ENCODE data around the gene RBM4B.
"Not testable (repeated sequence)": the region's sequence is repeated elsewhere in the genome, so short reads cannot be mapped to it uniquely, and the experiment has no call there.

RBM4B gene

GRCh38 chr11:66677599-66678375 is at the start of gene RBM4B:
Gene RBM4B (minus strand): TSS chr11:66677887. CDS start chr11:66677079, 808 bp downstream.
- DNase-seq: peak; percentile 95 to 99 (median 97)
- intact Hi-C loops (cut with DNase I): loop anchor here (1.0 to 10.0 kb wide), 5 partner anchors 39 to 269 kb away; partner anchors contain the start of genes MRPL11, RBM14 and RBM4

GRCh38 chr11:66725647-66726046 is 48.0 kb upstream of the RBM4B start:
- intact Hi-C loops (cut with DNase I): no loop called here
- DNase-seq: peak in 2 of 10 donors; percentile 31 to 75

- DNase-seq: no peak
- intact Hi-C loops (cut with DNase I): no loop called here
Measured at GRCh38 chr11:66725114-66725513, 47.4 kb upstream of the RBM4B start.

- peak in 1 of 10 donors; percentile 17 for DNase-seq
- intact Hi-C loops (cut with DNase I): not testable (repeated sequence)
Measured at GRCh38 chr11:66724167-66724566, 46.5 kb upstream of the RBM4B start.

- peak in 1 of 10 donors; percentile 28 for DNase-seq
- intact Hi-C loops (cut with DNase I): no loop called here
Measured at GRCh38 chr11:66723693-66724092, 46.0 kb upstream of the RBM4B start.

GRCh38 chr11:66722745-66723651 is 45.3 kb upstream of the RBM4B start:
- intact Hi-C loops (cut with DNase I): no loop called here
- peak in 2 of 10 donors; percentile 24 to 49 for DNase-seq

- DNase-seq: peak in 2 of 10 donors; percentile 18 to 40
- intact Hi-C loops (cut with DNase I): no loop called here
Measured at GRCh38 chr11:66721939-66722338, 44.3 kb upstream of the RBM4B start.

- intact Hi-C loops (cut with DNase I): no loop called here
Measured at GRCh38 chr11:66720899-66721470, 43.3 kb upstream of the RBM4B start.

GRCh38 chr11:66720223-66720898 is 42.7 kb upstream of the RBM4B start:
- intact Hi-C loops (cut with DNase I): no loop called here
- DNase-seq: peak in 8 of 10 donors; percentile 63 to 96 (median 73)

More at GRCh38 chr11:66720899-66721470, 43.3 kb upstream of the RBM4B start:
- peak in 2 of 10 donors; percentile 51 to 78 for DNase-seq

GRCh38 chr11:66719111-66719872 is 41.6 kb upstream of the RBM4B start:
- peak in 2 of 10 donors; percentile 51 to 53 for DNase-seq
- intact Hi-C loops (cut with DNase I): no loop called here

GRCh38 chr11:66718320-66718971 is 40.8 kb upstream of the RBM4B start:
- DNase-seq: peak in 2 of 10 donors; percentile 76 to 83

GRCh38 chr11:66717925-66718319 is 40.2 kb upstream of the RBM4B start:
- peak in 2 of 10 donors; percentile 80 for DNase-seq
- intact Hi-C loops (cut with DNase I): no loop called here

More at GRCh38 chr11:66718320-66718971, 40.8 kb upstream of the RBM4B start:
- intact Hi-C loops (cut with DNase I): no loop called here

- peak in 2 of 10 donors; percentile 2 to 10 for DNase-seq
- intact Hi-C loops (cut with DNase I): no loop called here
Measured at GRCh38 chr11:66716996-66717395, 39.3 kb upstream of the RBM4B start.

- DNase-seq: peak in 2 of 10 donors; percentile 49 to 67
- intact Hi-C loops (cut with DNase I): no loop called here
Measured at GRCh38 chr11:66715346-66716085, 37.8 kb upstream of the RBM4B start.

- peak in 2 of 10 donors; percentile 59 to 72 for DNase-seq
- intact Hi-C loops (cut with DNase I): no loop called here
Measured at GRCh38 chr11:66713746-66714480, 36.2 kb upstream of the RBM4B start.

GRCh38 chr11:66710384-66710930 is 32.8 kb upstream of the RBM4B start:
- DNase-seq: peak in 3 of 10 donors; percentile 72 to 84 (median 82)
- intact Hi-C loops (cut with DNase I): no loop called here

GRCh38 chr11:66708701-66709100 is 31.0 kb upstream of the RBM4B start:
- intact Hi-C loops (cut with DNase I): no loop called here
- peak in 1 of 10 donors; percentile 84 for DNase-seq
